IMR-90 (cell line): ENCODE data around the gene LRP5. TPM values are rescaled to one million over a fixed set of nuclear protein-coding genes. Genes with fewer than 3 reads are reported as not detected.

Experiments used
- ATAC-seq: fragments of 200-7000 bp; cut with Tn5 transposase; 2 replicates; pipeline ENCODE4 v1.9.1; 2020; ENCODE audit warnings: low read depth, mild to moderate bottlenecking, moderate library complexity
- BruUV-seq: library from RNA; stranded (reverse); fragments of 400-500 nt; replicated peaks from 2 replicates; lab custom pipeline; 2021; lab: Mats Ljungman, UMichigan
- CTCF ChIA-PET: fragments of 300-600 bp; formaldehyde crosslinking; extraction: SDS; loops from one replicate; lab custom pipeline; 2021; ENCODE audit warnings: antibody characterized with exemption; lab: Yijun Ruan, JAX
- POLR2A ChIA-PET: fragments of 300-600 bp; sonication (Branson Sonifier 250); formaldehyde crosslinking; loops from one replicate; lab custom pipeline; 2022; ENCODE audit warnings: antibody characterized with exemption; ENCODE audit not compliant: unreplicated experiment; lab: Charles Lee
- DNase-seq: peaks from one replicate; pipeline ENCODE4 v3.0.0; 2013
- H2AFZ ChIP-seq: replicated peaks from 2 replicates; pipeline ENCODE3; 2013; ENCODE audit warnings: low read length, mild to moderate bottlenecking; ENCODE audit not compliant: poor library complexity
- H2AK5ac ChIP-seq: 2 replicates; pipeline ENCODE4 v1.6.1; 2013; ENCODE audit warnings: low read depth, low read length, inconsistent platforms
- H2AK9ac ChIP-seq: replicated peaks from 2 replicates; pipeline ENCODE3; 2013; ENCODE audit warnings: mild to moderate bottlenecking, low read depth, low read length, moderate library complexity; ENCODE audit not compliant: poor library complexity
- H2BK120ac ChIP-seq: 2 replicates; pipeline ENCODE4 v1.6.1; 2013; ENCODE audit warnings: low read depth, low read length, inconsistent platforms
- H2BK15ac ChIP-seq: 3 replicates; pipeline ENCODE4 v1.6.1; 2013; ENCODE audit warnings: low read depth, low read length, inconsistent platforms
- H2BK20ac ChIP-seq: 2 replicates; pipeline ENCODE4 v1.6.1; 2013; ENCODE audit warnings: low read depth, mild to moderate bottlenecking, inconsistent platforms, low read length, moderate library complexity
- H2BK5ac ChIP-seq: 2 replicates; pipeline ENCODE4 v1.6.1; 2013; ENCODE audit warnings: mild to moderate bottlenecking, low read depth, low read length, inconsistent platforms; ENCODE audit not compliant: poor library complexity, severe bottlenecking
- H3K14ac ChIP-seq: replicated peaks from 2 replicates; pipeline ENCODE4 v1.6.1; 2013; ENCODE audit warnings: low read depth, low read length, inconsistent platforms
- H3K18ac ChIP-seq: 2 replicates; pipeline ENCODE4 v1.6.1; 2013; ENCODE audit warnings: low read depth, low read length, control low read depth
- H3K23ac ChIP-seq: 2 replicates; pipeline ENCODE4 v1.6.1; 2013; ENCODE audit warnings: low read depth, low read length, inconsistent platforms
- H3K27ac ChIP-seq: 2 replicates; pipeline ENCODE4 v1.5.1; 2013; ENCODE audit warnings: mild to moderate bottlenecking, control low read depth, low read length; ENCODE audit not compliant: insufficient read depth
- H3K27me3 ChIP-seq: 2 replicates; pipeline ENCODE4 v1.6.1; 2013; ENCODE audit warnings: low read length; ENCODE audit not compliant: control insufficient read depth, insufficient read depth
- H3K36me3 ChIP-seq: 2 replicates; pipeline ENCODE4 v1.6.1; 2013; ENCODE audit warnings: low read length, mixed read lengths; ENCODE audit not compliant: control insufficient read depth, insufficient read depth
- H3K4ac ChIP-seq: 2 replicates; pipeline ENCODE4 v1.6.1; 2013; ENCODE audit warnings: low read depth, low read length, inconsistent platforms
- H3K4me1 ChIP-seq: 2 replicates; pipeline ENCODE4 v1.6.1; 2013; ENCODE audit warnings: low read length, mixed read lengths; ENCODE audit not compliant: control insufficient read depth, insufficient read depth
- H3K4me2 ChIP-seq: 2 replicates; pipeline ENCODE4 v1.6.1; 2013; ENCODE audit warnings: low read depth, mild to moderate bottlenecking, control low read depth, low read length, moderate library complexity
- H3K4me3 ChIP-seq: 2 replicates; pipeline ENCODE4 v1.5.1; 2013; ENCODE audit warnings: low read depth, mild to moderate bottlenecking, control low read depth, low read length, moderate library complexity; ENCODE audit not compliant: insufficient read depth
- H3K56ac ChIP-seq: 2 replicates; pipeline ENCODE4 v1.6.1; 2013; ENCODE audit warnings: low read length, inconsistent platforms; ENCODE audit not compliant: insufficient read depth; ENCODE audit errors: extremely low read depth
- H3K79me1 ChIP-seq, 2 experiments: 2 replicates each; pipeline ENCODE4 v1.6.1; 2013; ENCODE audit warnings: low read length in 2 of 2, inconsistent platforms in 1 of 2, low read depth in 1 of 2
- H3K9ac ChIP-seq: 2 replicates; pipeline ENCODE4 v1.6.1; 2013; ENCODE audit warnings: low read depth, low read length, control low read depth
- H3K9me1 ChIP-seq: 2 replicates; pipeline ENCODE4 v1.6.1; 2013; ENCODE audit warnings: low read length, inconsistent platforms; ENCODE audit not compliant: insufficient read depth
- H3K9me3 ChIP-seq: 2 replicates; pipeline ENCODE4 v1.6.1; 2013; ENCODE audit warnings: low read length; ENCODE audit not compliant: control insufficient read depth, insufficient read depth
- H4K20me1 ChIP-seq: 2 replicates; pipeline ENCODE4 v1.6.1; 2013; ENCODE audit warnings: low read length, inconsistent platforms; ENCODE audit not compliant: insufficient read depth
- H4K5ac ChIP-seq: 2 replicates; pipeline ENCODE4 v1.6.1; 2013; ENCODE audit warnings: mild to moderate bottlenecking, low read depth, low read length, control low read depth
- H4K8ac ChIP-seq, 2 experiments: 2 replicates each; pipeline ENCODE4 v1.6.1; 2013; ENCODE audit warnings: low read depth in 2 of 2, low read length in 2 of 2, control low read depth in 1 of 2, inconsistent platforms in 1 of 2
- H4K91ac ChIP-seq: 2 replicates; pipeline ENCODE4 v1.6.1; 2013; ENCODE audit warnings: low read depth, low read length, inconsistent platforms; ENCODE audit not compliant: insufficient read depth
- BHLHE40 ChIP-seq: fragments of 150-350 bp; IDR thresholded peaks from 2 replicates; pipeline ENCODE4 v1.6.1; 2016; ENCODE audit warnings: mild to moderate bottlenecking, low read depth, low read length
- WGBS, 2 experiments: methylation state at CpG; one replicate each; pipeline versions ENCODE4 v1.1.5 to v1.1.7; 2013; ENCODE audit warnings: missing lambda C conversion rate in 2 of 2; ENCODE audit not compliant: insufficient read length in 1 of 2; ENCODE audit errors: extremely low coverage in 2 of 2; 5-methylcytosine and 5-hydroxymethylcytosine counted together
- dilution Hi-C: fragments of 300-500 bp; cut with HindIII; formaldehyde crosslinking; loops from one replicate; pipeline ENCODE4 v1.14.3; 2018; ENCODE audit warnings: low sequenced_read_pairs; ENCODE audit not compliant: unreplicated experiment
- in situ Hi-C: fragments of 300-500 bp; cut with MboI; formaldehyde crosslinking; loops from 3 replicates; pipeline ENCODE4 v1.14.3; 2019; ENCODE audit warnings: low sequenced_read_pairs, inconsistent platforms, mixed read lengths
- intact Hi-C: fragments of 100-400 bp; cut with micrococcal nuclease; formaldehyde crosslinking; loops from 2 replicates; pipeline ENCODE4 v1.10.0; 2022
- polyA plus RNA-seq, 3 experiments: library from polyadenylated mRNA; depleted of rRNA; stranded (reverse); fragments of >200 nt; gene quantifications; 2 replicates each; pipeline ENCODE4 v1.2.3, GENCODE V29; 2012; ENCODE audit warnings: low replicate concordance in 1 of 3
- total RNA-seq: library from RNA; depleted of rRNA; stranded (reverse); fragments of >200 nt; gene quantifications from 2 replicates; pipeline ENCODE4 v1.2.3, GENCODE V29; 2012

LRP5 gene
- total and polyA plus RNA-seq, 2 of the 4 experiments (the other 2 are of a cell fraction) = 10.4 to 15.0 TPM

- H3K9ac ChIP-seq = no peak overlapping the region
- H3K18ac ChIP-seq = no peak overlapping the region
- intact Hi-C loops (no loop called here), in situ Hi-C loops (no loop called here), dilution Hi-C loops (no loop called here)
- H3K9me3 ChIP-seq = no peaks in the 10 kb centered on the region
- ChIA-PET POLR2A (no interaction called here), CTCF (no interaction called here)
- no CpG with 5 or more reads among the region's 13 CpGs for WGBS, 2 experiments
- peaks cover 2 to 8% of the 10 kb centered on the region in 2 experiments; a peak in 2 of 4 replicates for H3K79me1 ChIP-seq
- peaks cover 14% of the 10 kb centered on the region; the same call in 1 of the 2 replicates for H3K36me3 ChIP-seq
- H3K56ac ChIP-seq = no peak overlapping the region
- H2BK20ac ChIP-seq = no peak overlapping the region
- BruUV-seq = no TSS peak
- no peak overlapping the region for H4K8ac ChIP-seq
- peaks cover 27% of the 10 kb centered on the region for H4K20me1 ChIP-seq
- no peak overlapping the region for H2AK5ac ChIP-seq
- H3K4me3 ChIP-seq = no peak overlapping the region
- H2BK15ac ChIP-seq = no peak overlapping the region
- H3K23ac ChIP-seq = no peak overlapping the region
- no peak overlapping the region for H2AK9ac ChIP-seq
- H3K4me2 ChIP-seq = no peak overlapping the region
- H4K91ac ChIP-seq = no peak overlapping the region
- H3K4ac ChIP-seq = no peak overlapping the region
- no peaks in the 10 kb centered on the region for H3K27me3 ChIP-seq
- H3K27ac ChIP-seq = no peak overlapping the region
- no peak overlapping the region for H2BK5ac ChIP-seq
- DNase-seq (no peak), ATAC-seq (no peak)
- H3K14ac ChIP-seq = no peak overlapping the region
- H2AFZ ChIP-seq = no peak overlapping the region
- no peak overlapping the region for H2BK120ac ChIP-seq
- H4K5ac ChIP-seq = no peak overlapping the region
- H3K4me1 ChIP-seq = peaks cover 23% of the 10 kb centered on the region
- peaks cover 3% of the 10 kb centered on the region; the same call in 1 of the 2 replicates for H3K9me1 ChIP-seq
- no peak for TF ChIP-seq BHLHE40
Measured at GRCh38 chr11:68375337-68375736, 62.9 kb downstream of the LRP5 start.
